Lower lobe of right lung (tissue), 2 donors: Measurements from ENCODE around the gene PCAT6. TPM values are rescaled to one million over a fixed set of nuclear protein-coding genes. Genes with fewer than 3 reads are reported as not detected.

ENCODE experiments used
- ATAC-seq, 2 donors: fragments of 200-7000 bp; cut with Tn5 transposase; one replicate each; pipeline ENCODE4 v1.9.1; 2020 to 2022; ENCODE audit warnings: mild to moderate bottlenecking in 2 of 2, moderate library complexity in 2 of 2
- DNase-seq: peaks from one replicate; pipeline ENCODE4 v3.0.0-alpha.2; 2020
- H3K27ac ChIP-seq: fragments of 200-600 bp; one replicate; pipeline ENCODE4 v1.8.0; 2022
- H3K27me3 ChIP-seq: fragments of 200-600 bp; one replicate; pipeline ENCODE4 v1.8.0; 2022; ENCODE audit warnings: low read depth
- H3K36me3 ChIP-seq: fragments of 200-600 bp; one replicate; pipeline ENCODE4 v1.8.0; 2022; ENCODE audit warnings: mild to moderate bottlenecking
- H3K4me1 ChIP-seq: fragments of 200-600 bp; one replicate; pipeline ENCODE4 v1.8.0; 2022
- H3K4me3 ChIP-seq: fragments of 200-600 bp; one replicate; pipeline ENCODE4 v1.8.0; 2022; ENCODE audit warnings: mild to moderate bottlenecking
- H3K9me3 ChIP-seq: fragments of 200-600 bp; one replicate; pipeline ENCODE4 v1.8.0; 2022
- intact Hi-C: fragments of 100-400 bp; cut with DNase I; formaldehyde crosslinking; loops from one replicate; pipeline ENCODE4 v1.11.0; 2022
- long read RNA-seq: library from polyadenylated mRNA; unstranded; transcript quantifications from one replicate; pipeline ENCODE4 v2.0.0, GENCODE V29; 2021
- total RNA-seq: library from RNA; stranded (reverse); fragmentation: NEBNext Ultra II Directional; extraction: Animal tissue kit (Norgen Biotek cat#: 25700); gene quantifications from one replicate; pipeline ENCODE4 v1.2.1, GENCODE V29; 2021
- TF ChIP-seq, protein P1 (sequence below): fragments of 200-600 bp; IDR thresholded peaks from one replicate; pipeline ENCODE4 v1.8.0; 2022; ENCODE audit warnings: antibody characterized with exemption, mild to moderate bottlenecking
- donor health status: DM: no; HTN: yes; CAD: no; lungs with severe emphysema.

The PCAT6 gene
- 0.71 TPM for total RNA-seq
- long read RNA-seq, result 0 reads

DNA sequence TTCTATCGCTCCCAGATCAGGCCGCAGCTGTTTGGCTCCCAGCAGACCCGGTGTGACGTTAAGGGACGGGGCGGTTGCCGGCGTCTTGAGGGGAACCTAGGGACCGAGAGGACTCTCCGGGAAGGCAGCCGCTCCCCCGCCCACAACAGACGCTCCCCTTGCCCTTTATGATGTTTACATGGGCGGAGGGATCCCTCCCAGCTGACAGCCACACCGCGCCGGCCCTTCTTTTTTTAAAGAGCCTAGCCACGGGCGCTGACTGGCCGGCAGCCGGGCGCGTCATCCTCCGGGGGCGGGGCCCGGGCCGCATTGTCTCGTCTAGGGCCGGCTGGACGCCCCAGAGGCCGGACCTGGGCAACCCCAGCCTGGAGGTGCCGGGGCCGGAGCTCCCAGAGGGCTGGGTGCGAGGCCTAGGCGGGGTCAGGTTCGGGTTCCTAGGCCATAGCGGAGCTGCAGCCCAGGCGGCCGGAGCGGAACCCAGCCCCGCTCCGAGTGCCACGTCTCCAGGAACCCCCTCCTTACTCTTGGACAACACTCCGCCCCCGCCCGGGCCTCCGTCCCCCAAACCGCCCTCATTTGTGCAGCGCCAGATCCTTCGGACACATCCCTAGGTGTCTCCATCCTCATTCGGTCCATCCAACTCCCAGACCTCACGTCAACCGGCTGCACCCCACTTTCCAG is at the start of gene PCAT6:
Gene PCAT6, plus strand, starts transcription at position 340 of the 681 bp plus-strand sequence.
- H3K27ac ChIP-seq, result peak within 1 kb of the TSS; percentile 86
- peaks cover 34% of the 10 kb centered on the region for H3K4me1 ChIP-seq
- H3K4me3 ChIP-seq, result peak within 1 kb of the TSS; percentile 81
- peak; percentile 97 for DNase-seq
- intact Hi-C loops, result no loop called here
- TF ChIP-seq, protein P1, sequence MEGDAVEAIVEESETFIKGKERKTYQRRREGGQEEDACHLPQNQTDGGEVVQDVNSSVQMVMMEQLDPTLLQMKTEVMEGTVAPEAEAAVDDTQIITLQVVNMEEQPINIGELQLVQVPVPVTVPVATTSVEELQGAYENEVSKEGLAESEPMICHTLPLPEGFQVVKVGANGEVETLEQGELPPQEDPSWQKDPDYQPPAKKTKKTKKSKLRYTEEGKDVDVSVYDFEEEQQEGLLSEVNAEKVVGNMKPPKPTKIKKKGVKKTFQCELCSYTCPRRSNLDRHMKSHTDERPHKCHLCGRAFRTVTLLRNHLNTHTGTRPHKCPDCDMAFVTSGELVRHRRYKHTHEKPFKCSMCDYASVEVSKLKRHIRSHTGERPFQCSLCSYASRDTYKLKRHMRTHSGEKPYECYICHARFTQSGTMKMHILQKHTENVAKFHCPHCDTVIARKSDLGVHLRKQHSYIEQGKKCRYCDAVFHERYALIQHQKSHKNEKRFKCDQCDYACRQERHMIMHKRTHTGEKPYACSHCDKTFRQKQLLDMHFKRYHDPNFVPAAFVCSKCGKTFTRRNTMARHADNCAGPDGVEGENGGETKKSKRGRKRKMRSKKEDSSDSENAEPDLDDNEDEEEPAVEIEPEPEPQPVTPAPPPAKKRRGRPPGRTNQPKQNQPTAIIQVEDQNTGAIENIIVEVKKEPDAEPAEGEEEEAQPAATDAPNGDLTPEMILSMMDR, result no peak
- H3K9me3 ChIP-seq, result no peaks in the 10 kb centered on the region
- H3K27me3 ChIP-seq, result no peaks in the 10 kb centered on the region
- ATAC-seq, result peak; percentile 94 to 95
- no peaks in the 10 kb centered on the region for H3K36me3 ChIP-seq

DNA sequence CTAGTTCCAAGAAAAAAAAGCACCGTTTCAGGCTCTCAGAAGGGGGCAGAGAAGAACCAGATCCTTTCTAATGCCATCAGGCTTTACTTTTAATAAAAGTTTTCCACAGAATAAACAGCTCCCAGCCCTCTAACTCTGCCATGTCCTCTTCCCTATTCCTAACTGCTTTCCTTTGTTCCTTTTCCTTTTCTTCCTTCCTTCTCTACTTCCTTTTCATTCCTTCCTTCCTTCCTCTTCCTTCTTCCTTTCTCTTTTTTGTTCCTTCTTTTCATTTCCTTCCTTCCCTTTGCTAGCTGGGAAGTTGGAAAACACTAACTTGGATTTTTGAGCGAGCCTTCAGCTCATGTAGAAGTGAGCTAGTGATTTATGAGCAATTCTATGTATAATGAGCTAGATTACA is 48.7 kb upstream of the PCAT6 start:
- Histone ChIP-seq H3K4me1 (no peaks in the 10 kb centered on the region), H3K27ac (no peak overlapping the region), H3K27me3 (no peaks in the 10 kb centered on the region), H3K9me3 (no peaks in the 10 kb centered on the region), H3K4me3 (no peak overlapping the region), H3K36me3 (peaks cover 100% of the 10 kb centered on the region)
- DNase-seq (no peak), ATAC-seq (no peak)
- TF ChIP-seq, protein P1, result no peak
- intact Hi-C loops, result no loop called here

DNA sequence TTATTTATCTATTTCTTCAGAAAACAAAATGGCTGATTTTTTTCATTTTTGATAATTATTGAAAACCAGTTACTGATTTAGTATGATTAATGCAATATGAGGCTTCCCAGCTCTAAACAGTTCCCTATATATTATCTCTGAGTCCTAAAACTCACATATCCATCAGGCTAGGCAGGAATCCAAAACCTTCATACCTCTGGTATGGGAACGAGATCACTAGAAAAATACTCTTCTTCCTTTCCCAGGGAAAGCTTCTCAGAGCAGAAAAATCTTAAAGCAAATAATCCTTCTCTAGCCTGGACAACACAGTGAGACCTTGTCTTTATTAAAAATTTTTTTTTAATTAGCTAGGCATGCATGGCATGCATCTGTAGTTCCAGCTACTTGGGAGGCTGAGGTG is 45.0 kb upstream of the PCAT6 start:
- TF ChIP-seq, protein P1, result no peak
- intact Hi-C loops, result no loop called here
- Histone ChIP-seq H3K4me3 (no peak overlapping the region), H3K27ac (no peak overlapping the region), H3K27me3 (no peaks in the 10 kb centered on the region), H3K36me3 (peaks cover 83% of the 10 kb centered on the region), H3K4me1 (no peaks in the 10 kb centered on the region), H3K9me3 (no peaks in the 10 kb centered on the region)
- no peak for ATAC-seq
- no peak for DNase-seq

DNA sequence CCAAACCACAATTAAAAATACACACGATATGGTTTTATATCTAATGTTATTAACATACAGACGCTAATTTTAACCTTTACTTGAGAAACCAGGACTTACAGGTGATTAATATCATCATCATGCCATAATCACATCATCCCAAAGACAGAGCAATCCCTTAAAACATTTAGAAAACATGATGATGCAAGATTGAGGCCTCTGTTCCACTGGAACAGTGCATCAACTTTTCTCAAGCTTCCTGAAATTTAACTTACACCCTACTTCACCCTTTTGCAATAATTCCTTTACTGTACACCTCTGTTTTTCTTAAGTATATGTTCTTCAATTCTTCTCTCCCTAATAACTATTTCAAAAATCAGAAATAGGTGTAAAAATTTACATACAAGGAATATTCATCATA is 40.6 kb upstream of the PCAT6 start:
- DNase-seq (no peak), ATAC-seq (no peak)
- H3K4me3 ChIP-seq, result no peak overlapping the region
- H3K9me3 ChIP-seq, result no peaks in the 10 kb centered on the region
- no peaks in the 10 kb centered on the region for H3K4me1 ChIP-seq
- H3K27me3 ChIP-seq, result no peaks in the 10 kb centered on the region
- H3K27ac ChIP-seq, result no peak overlapping the region
- intact Hi-C loops, result no loop called here
- TF ChIP-seq, protein P1, result no peak
- H3K36me3 ChIP-seq, result peaks cover 77% of the 10 kb centered on the region

DNA sequence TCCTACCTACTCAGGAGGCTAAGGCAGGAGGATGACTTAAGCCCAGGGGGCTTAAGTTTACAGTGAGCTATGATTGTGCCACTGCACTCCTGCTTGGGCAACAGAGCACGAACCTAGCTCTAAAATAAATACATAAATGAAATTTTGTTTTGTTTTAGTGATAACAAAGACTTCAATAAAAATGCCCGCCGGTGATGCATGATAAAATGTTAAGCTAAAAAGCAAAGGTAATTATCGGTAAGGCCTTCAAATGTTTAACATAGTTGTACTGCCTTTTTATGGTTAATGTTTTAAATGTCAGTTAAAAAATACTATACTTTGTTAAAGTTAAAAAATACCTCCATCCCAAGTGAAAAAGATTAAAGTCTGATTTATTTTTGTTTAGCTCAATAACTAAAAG is 29.6 kb upstream of the PCAT6 start:
- DNase-seq (no peak), ATAC-seq (no peak)
- Histone ChIP-seq H3K27me3 (no peaks in the 10 kb centered on the region), H3K36me3 (peaks cover 7% of the 10 kb centered on the region), H3K4me3 (no peak overlapping the region), H3K27ac (no peak overlapping the region), H3K4me1 (peaks cover 5% of the 10 kb centered on the region), H3K9me3 (no peaks in the 10 kb centered on the region)
- intact Hi-C loops, result no loop called here
- TF ChIP-seq, protein P1, result no peak
